ENCODE measurements around the gene HACL1.
"Not testable (repeated sequence)": the region's sequence is repeated elsewhere in the genome, so short reads cannot be mapped to it uniquely, and the experiment has no call there.

HACL1 gene

GRCh38 chr3:15556512-15556911 is 44.9 kb downstream of the HACL1 start:
- peaks cover 10 to 19% of the 10 kb centered on the region in 2 donors for H3K36me3 ChIP-seq (ENCODE audit: control insufficient read depth in 1 of 2, insufficient read depth in 2 of 2, low read length in 2 of 2)
- peaks cover 1 to 4% of the 10 kb centered on the region in 2 donors for H3K4me1 ChIP-seq (ENCODE audit: control insufficient read depth in 1 of 2, insufficient read depth in 2 of 2, low read length in 2 of 2)
- H3K9ac ChIP-seq (ENCODE audit: low read depth in 1 of 2, low read length in 2 of 2) = no peak overlapping the region
- no peak overlapping the region for H3K27ac ChIP-seq (ENCODE audit: low read depth, low read length)
- H3K27me3 ChIP-seq (ENCODE audit: control insufficient read depth in 1 of 2, insufficient read depth in 2 of 2, low read length in 2 of 2) = no peaks in the 10 kb centered on the region
- H3K9me3 ChIP-seq (ENCODE audit: control insufficient read depth in 1 of 2, low read length in 2 of 2) = no peaks in the 10 kb centered on the region
- no peak overlapping the region for H3K4me3 ChIP-seq (ENCODE audit: low read depth in 1 of 2, low read length in 2 of 2)

GRCh38 chr3:15553749-15554148 is 47.6 kb downstream of the HACL1 start:
- peaks cover 0 to 3% of the 10 kb centered on the region in 2 donors for H3K4me1 ChIP-seq (ENCODE audit: control insufficient read depth in 1 of 2, insufficient read depth in 2 of 2, low read length in 2 of 2)
- H3K27me3 ChIP-seq (ENCODE audit: control insufficient read depth in 1 of 2, insufficient read depth in 2 of 2, low read length in 2 of 2) = no peaks in the 10 kb centered on the region
- H3K4me3 ChIP-seq (ENCODE audit: low read depth in 1 of 2, low read length in 2 of 2) = no peak overlapping the region
- no peak overlapping the region for H3K27ac ChIP-seq (ENCODE audit: low read depth, low read length)
- peaks cover 3 to 4% of the 10 kb centered on the region in 2 donors for H3K36me3 ChIP-seq (ENCODE audit: control insufficient read depth in 1 of 2, insufficient read depth in 2 of 2, low read length in 2 of 2)
- H3K9ac ChIP-seq (ENCODE audit: low read depth in 1 of 2, low read length in 2 of 2) = no peak overlapping the region
- H3K9me3 ChIP-seq (ENCODE audit: control insufficient read depth in 1 of 2, low read length in 2 of 2) = no peaks in the 10 kb centered on the region

- no peaks in the 10 kb centered on the region for H3K27me3 ChIP-seq (ENCODE audit: control insufficient read depth in 1 of 2, insufficient read depth in 2 of 2, low read length in 2 of 2)
- H3K9me3 ChIP-seq (ENCODE audit: control insufficient read depth in 1 of 2, low read length in 2 of 2) = no peaks in the 10 kb centered on the region
- H3K4me3 ChIP-seq (ENCODE audit: low read depth in 1 of 2, low read length in 2 of 2) = no peak overlapping the region
- H3K36me3 ChIP-seq (ENCODE audit: control insufficient read depth in 1 of 2, insufficient read depth in 2 of 2, low read length in 2 of 2) = peaks cover 3 to 4% of the 10 kb centered on the region in 2 donors
- H3K27ac ChIP-seq (ENCODE audit: low read depth, low read length) = no peak overlapping the region
- no peak overlapping the region for H3K9ac ChIP-seq (ENCODE audit: low read depth in 1 of 2, low read length in 2 of 2)
- peaks cover 0 to 3% of the 10 kb centered on the region in 2 donors for H3K4me1 ChIP-seq (ENCODE audit: control insufficient read depth in 1 of 2, insufficient read depth in 2 of 2, low read length in 2 of 2)
Observed at GRCh38 chr3:15551902-15552301, 49.5 kb downstream of the HACL1 start.

GRCh38 chr3:15549846-15550245 is 51.5 kb downstream of the HACL1 start:
- Histone ChIP-seq H3K9ac (ENCODE audit: low read depth in 1 of 2, low read length in 2 of 2) (no peak overlapping the region), H3K36me3 (ENCODE audit: control insufficient read depth in 1 of 2, insufficient read depth in 2 of 2, low read length in 2 of 2) (peaks cover 3 to 4% of the 10 kb centered on the region in 2 donors), H3K4me3 (ENCODE audit: low read depth in 1 of 2, low read length in 2 of 2) (no peak overlapping the region), H3K4me1 (ENCODE audit: control insufficient read depth in 1 of 2, insufficient read depth in 2 of 2, low read length in 2 of 2) (peaks cover 0 to 3% of the 10 kb centered on the region in 2 donors), H3K27ac (ENCODE audit: low read depth, low read length) (no peak overlapping the region), H3K27me3 (ENCODE audit: control insufficient read depth in 1 of 2, insufficient read depth in 2 of 2, low read length in 2 of 2) (no peaks in the 10 kb centered on the region), H3K9me3 (ENCODE audit: control insufficient read depth in 1 of 2, low read length in 2 of 2) (no peaks in the 10 kb centered on the region)

- no peak overlapping the region for H3K9ac ChIP-seq (ENCODE audit: low read depth in 1 of 2, low read length in 2 of 2)
- H3K4me1 ChIP-seq (ENCODE audit: control insufficient read depth in 1 of 2, insufficient read depth in 2 of 2, low read length in 2 of 2) = no peaks in the 10 kb centered on the region
- no peaks in the 10 kb centered on the region for H3K27me3 ChIP-seq (ENCODE audit: control insufficient read depth in 1 of 2, insufficient read depth in 2 of 2, low read length in 2 of 2)
- H3K9me3 ChIP-seq (ENCODE audit: control insufficient read depth in 1 of 2, low read length in 2 of 2) = no peaks in the 10 kb centered on the region
- no peak overlapping the region for H3K4me3 ChIP-seq (ENCODE audit: low read depth in 1 of 2, low read length in 2 of 2)
- no peak overlapping the region for H3K27ac ChIP-seq (ENCODE audit: low read depth, low read length)
- H3K36me3 ChIP-seq (ENCODE audit: control insufficient read depth in 1 of 2, insufficient read depth in 2 of 2, low read length in 2 of 2) = no peaks in the 10 kb centered on the region
Observed at GRCh38 chr3:15542614-15543013, 58.8 kb downstream of the HACL1 start.

GRCh38 chr3:15541371-15541770 is 60.0 kb downstream of the HACL1 start:
- Histone ChIP-seq H3K27ac (ENCODE audit: low read depth, low read length) (no peak overlapping the region), H3K27me3 (ENCODE audit: control insufficient read depth in 1 of 2, insufficient read depth in 2 of 2, low read length in 2 of 2) (no peaks in the 10 kb centered on the region), H3K36me3 (ENCODE audit: control insufficient read depth in 1 of 2, insufficient read depth in 2 of 2, low read length in 2 of 2) (no peaks in the 10 kb centered on the region), H3K9me3 (ENCODE audit: control insufficient read depth in 1 of 2, low read length in 2 of 2) (no peaks in the 10 kb centered on the region), H3K4me1 (ENCODE audit: control insufficient read depth in 1 of 2, insufficient read depth in 2 of 2, low read length in 2 of 2) (peaks cover 0 to 3% of the 10 kb centered on the region in 2 donors), H3K4me3 (ENCODE audit: low read depth in 1 of 2, low read length in 2 of 2) (no peak overlapping the region), H3K9ac (ENCODE audit: low read depth in 1 of 2, low read length in 2 of 2) (no peak overlapping the region)

- Histone ChIP-seq H3K9ac (ENCODE audit: low read depth in 1 of 2, low read length in 2 of 2) (no peak overlapping the region), H3K27me3 (ENCODE audit: control insufficient read depth in 1 of 2, insufficient read depth in 2 of 2, low read length in 2 of 2) (no peaks in the 10 kb centered on the region), H3K9me3 (ENCODE audit: control insufficient read depth in 1 of 2, low read length in 2 of 2) (no peaks in the 10 kb centered on the region), H3K27ac (ENCODE audit: low read depth, low read length) (no peak overlapping the region), H3K4me3 (ENCODE audit: low read depth in 1 of 2, low read length in 2 of 2) (no peak overlapping the region), H3K4me1 (ENCODE audit: control insufficient read depth in 1 of 2, insufficient read depth in 2 of 2, low read length in 2 of 2) (peaks cover 0 to 7% of the 10 kb centered on the region in 2 donors), H3K36me3 (ENCODE audit: control insufficient read depth in 1 of 2, insufficient read depth in 2 of 2, low read length in 2 of 2) (no peaks in the 10 kb centered on the region)
Observed at GRCh38 chr3:15539066-15539465, 62.3 kb downstream of the HACL1 start.

- Histone ChIP-seq H3K4me3 (ENCODE audit: low read depth in 1 of 2, low read length in 2 of 2) (no peak overlapping the region), H3K27me3 (ENCODE audit: control insufficient read depth in 1 of 2, insufficient read depth in 2 of 2, low read length in 2 of 2) (no peaks in the 10 kb centered on the region), H3K4me1 (ENCODE audit: control insufficient read depth in 1 of 2, insufficient read depth in 2 of 2, low read length in 2 of 2) (peaks cover 0 to 7% of the 10 kb centered on the region in 2 donors), H3K9ac (ENCODE audit: low read depth in 1 of 2, low read length in 2 of 2) (no peak overlapping the region), H3K27ac (ENCODE audit: low read depth, low read length) (no peak overlapping the region), H3K9me3 (ENCODE audit: control insufficient read depth in 1 of 2, low read length in 2 of 2) (no peaks in the 10 kb centered on the region), H3K36me3 (ENCODE audit: control insufficient read depth in 1 of 2, insufficient read depth in 2 of 2, low read length in 2 of 2) (no peaks in the 10 kb centered on the region)
Observed at GRCh38 chr3:15538345-15538744, 63.0 kb downstream of the HACL1 start.

- Histone ChIP-seq H3K4me3 (ENCODE audit: low read depth in 1 of 2, low read length in 2 of 2) (no peak overlapping the region), H3K4me1 (ENCODE audit: control insufficient read depth in 1 of 2, insufficient read depth in 2 of 2, low read length in 2 of 2) (peaks cover 0 to 7% of the 10 kb centered on the region in 2 donors), H3K36me3 (ENCODE audit: control insufficient read depth in 1 of 2, insufficient read depth in 2 of 2, low read length in 2 of 2) (no peaks in the 10 kb centered on the region), H3K9ac (ENCODE audit: low read depth in 1 of 2, low read length in 2 of 2) (no peak overlapping the region), H3K27me3 (ENCODE audit: control insufficient read depth in 1 of 2, insufficient read depth in 2 of 2, low read length in 2 of 2) (no peaks in the 10 kb centered on the region), H3K9me3 (ENCODE audit: control insufficient read depth in 1 of 2, low read length in 2 of 2) (no peaks in the 10 kb centered on the region), H3K27ac (ENCODE audit: low read depth, low read length) (no peak overlapping the region)
Observed at GRCh38 chr3:15536856-15537255, 64.5 kb downstream of the HACL1 start.

GRCh38 chr3:15535732-15536131 is 65.6 kb downstream of the HACL1 start:
- H3K27ac ChIP-seq (ENCODE audit: low read depth, low read length) = no peak overlapping the region

GRCh38 chr3:15532614-15533013 is 68.8 kb downstream of the HACL1 start:
- H3K4me3 ChIP-seq (ENCODE audit: low read depth in 1 of 2, low read length in 2 of 2); H3K9ac ChIP-seq (ENCODE audit: low read depth in 1 of 2, low read length in 2 of 2); H3K4me1 ChIP-seq (ENCODE audit: control insufficient read depth in 1 of 2, insufficient read depth in 2 of 2, low read length in 2 of 2); H3K27me3 ChIP-seq (ENCODE audit: control insufficient read depth in 1 of 2, insufficient read depth in 2 of 2, low read length in 2 of 2); H3K9me3 ChIP-seq (ENCODE audit: control insufficient read depth in 1 of 2, low read length in 2 of 2); H3K36me3 ChIP-seq (ENCODE audit: control insufficient read depth in 1 of 2, insufficient read depth in 2 of 2, low read length in 2 of 2); H3K27ac ChIP-seq (ENCODE audit: low read depth, low read length): not testable (repeated sequence)

More at GRCh38 chr3:15535732-15536131, 65.6 kb downstream of the HACL1 start:
- Histone ChIP-seq H3K9me3 (ENCODE audit: control insufficient read depth in 1 of 2, low read length in 2 of 2) (no peaks in the 10 kb centered on the region), H3K27me3 (ENCODE audit: control insufficient read depth in 1 of 2, insufficient read depth in 2 of 2, low read length in 2 of 2) (no peaks in the 10 kb centered on the region), H3K4me3 (ENCODE audit: low read depth in 1 of 2, low read length in 2 of 2) (no peak overlapping the region), H3K36me3 (ENCODE audit: control insufficient read depth in 1 of 2, insufficient read depth in 2 of 2, low read length in 2 of 2) (no peaks in the 10 kb centered on the region), H3K4me1 (ENCODE audit: control insufficient read depth in 1 of 2, insufficient read depth in 2 of 2, low read length in 2 of 2) (peaks cover 0 to 7% of the 10 kb centered on the region in 2 donors), H3K9ac (ENCODE audit: low read depth in 1 of 2, low read length in 2 of 2) (no peak overlapping the region)

Data from duodenal mucosa (tissue), 2 donors.